GM21515 (cell line): ENCODE results near the gene TMED1.

Experiments used
- ATAC-seq: cut with Tn5 transposase; IDR thresholded peaks from one replicate; pipeline ENCODE4 v1.9.1; 2021; ENCODE audit not compliant: unreplicated experiment

TMED1 gene

GRCh38 chr19:10811391-10812111 is 24.5 kb downstream of the TMED1 start:
- ATAC-seq, result no peak

GRCh38 chr19:10809651-10810285 is 26.2 kb downstream of the TMED1 start:
- ATAC-seq, result no peak

- no peak for ATAC-seq
Observed at GRCh38 chr19:10808937-10809649, 26.9 kb downstream of the TMED1 start.

- ATAC-seq, result no peak
Observed at GRCh38 chr19:10805758-10806247, 30.2 kb downstream of the TMED1 start.

DNA sequence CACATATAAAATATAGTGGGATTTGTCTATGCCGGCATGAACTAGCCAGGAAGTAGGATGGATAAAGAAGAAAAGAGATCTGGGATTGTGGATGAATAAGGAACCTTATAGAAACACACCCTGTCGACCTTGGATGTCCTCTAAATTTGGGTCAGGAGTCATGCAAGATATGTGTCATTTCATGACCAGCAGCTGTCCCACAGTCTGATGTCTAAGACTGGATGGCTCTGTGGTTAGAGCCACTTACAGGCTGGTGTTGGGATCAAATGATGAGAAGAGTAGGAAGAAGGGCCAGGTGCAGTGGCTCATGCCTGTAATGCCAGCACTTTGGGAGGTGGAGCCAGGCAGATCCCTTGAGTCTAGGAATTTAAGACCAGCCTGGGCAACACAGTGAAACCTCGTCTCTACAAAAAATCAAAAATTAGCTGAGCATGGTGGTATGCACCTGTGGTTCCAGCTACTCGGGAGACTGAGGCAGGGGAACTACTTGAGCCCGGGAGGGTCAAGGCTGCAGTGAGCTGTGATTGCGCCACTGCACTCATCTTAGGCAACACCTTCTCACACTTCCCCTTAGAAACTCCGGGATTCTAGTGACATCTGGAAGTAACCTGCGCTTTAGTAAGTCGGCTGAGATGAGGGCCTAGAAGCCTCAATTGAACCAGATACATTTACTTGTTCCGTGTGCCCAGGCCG is 30.8 kb downstream of the TMED1 start:
- ATAC-seq, result no peak

DNA sequence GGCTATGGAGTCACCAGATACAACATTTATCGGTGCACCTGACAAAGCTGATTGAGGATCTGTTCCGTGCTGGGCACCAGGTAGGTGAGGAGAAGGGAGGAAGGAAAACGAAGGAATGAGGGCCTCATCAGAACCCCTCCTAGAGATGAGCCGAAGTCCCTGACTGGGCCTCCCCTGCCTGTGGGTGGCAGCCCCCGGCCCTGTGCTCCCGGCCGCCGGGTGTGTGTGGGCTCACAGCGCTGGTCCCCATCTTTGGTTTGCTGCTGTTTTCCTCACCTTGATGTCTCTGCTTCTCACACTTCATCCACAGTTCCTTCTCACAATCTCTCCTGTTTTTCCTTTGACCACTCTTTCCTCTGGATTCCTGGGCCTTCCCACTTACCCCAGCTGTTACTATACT is 32.8 kb downstream of the TMED1 start:
- ATAC-seq, result no peak

GRCh38 chr19:10802479-10802878 is 33.5 kb downstream of the TMED1 start:
- ATAC-seq, result no peak

DNA sequence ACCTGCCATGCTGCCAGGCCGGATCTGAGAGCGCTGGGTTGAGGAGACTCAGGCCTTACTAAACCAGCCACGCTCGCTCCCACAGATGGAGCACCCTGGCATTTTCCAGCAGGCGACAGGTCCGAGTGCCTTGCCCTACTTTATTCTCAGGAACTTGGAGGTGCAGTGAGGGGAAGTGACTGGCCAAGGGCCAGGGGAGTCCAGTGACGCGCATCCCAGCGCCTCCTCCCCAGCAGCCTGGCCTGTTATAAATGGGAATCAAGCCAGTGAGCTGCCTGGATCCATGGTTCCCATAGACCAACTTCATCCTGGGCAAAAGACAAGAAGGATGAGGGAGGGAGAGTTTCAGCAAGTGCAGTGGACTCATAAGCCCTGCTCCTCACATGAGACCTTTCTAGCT is 35.5 kb downstream of the TMED1 start:
- no peak for ATAC-seq

GRCh38 chr19:10797541-10798256 is 38.3 kb downstream of the TMED1 start:
- ATAC-seq, result no peak

DNA sequence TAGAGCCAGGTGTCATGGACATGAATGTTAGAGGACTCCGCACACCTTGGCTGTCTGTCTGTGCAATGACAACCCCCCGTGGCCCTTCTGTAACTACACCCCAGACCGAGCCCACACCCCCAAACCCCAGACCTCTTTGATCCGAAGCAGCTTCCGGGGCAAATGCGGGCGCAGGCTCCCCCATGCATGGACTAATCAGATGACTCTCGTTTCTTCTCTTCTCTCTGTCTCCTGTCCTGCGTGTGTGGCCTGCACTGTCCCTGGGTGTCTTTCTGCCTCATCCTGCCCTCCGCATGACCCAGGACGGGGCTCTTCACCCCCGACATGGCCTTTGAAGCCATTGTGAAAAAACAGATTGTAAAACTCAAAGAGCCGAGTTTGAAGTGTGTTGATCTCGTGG is 38.9 kb downstream of the TMED1 start:
- no peak for ATAC-seq

GRCh38 chr19:10796653-10797052 is 39.4 kb downstream of the TMED1 start:
- no peak for ATAC-seq

GRCh38 chr19:10789866-10790265 is 46.1 kb downstream of the TMED1 start:
- ATAC-seq, result no peak

- ATAC-seq, result no peak
Observed at GRCh38 chr19:10788146-10788545, 47.9 kb downstream of the TMED1 start.

DNA sequence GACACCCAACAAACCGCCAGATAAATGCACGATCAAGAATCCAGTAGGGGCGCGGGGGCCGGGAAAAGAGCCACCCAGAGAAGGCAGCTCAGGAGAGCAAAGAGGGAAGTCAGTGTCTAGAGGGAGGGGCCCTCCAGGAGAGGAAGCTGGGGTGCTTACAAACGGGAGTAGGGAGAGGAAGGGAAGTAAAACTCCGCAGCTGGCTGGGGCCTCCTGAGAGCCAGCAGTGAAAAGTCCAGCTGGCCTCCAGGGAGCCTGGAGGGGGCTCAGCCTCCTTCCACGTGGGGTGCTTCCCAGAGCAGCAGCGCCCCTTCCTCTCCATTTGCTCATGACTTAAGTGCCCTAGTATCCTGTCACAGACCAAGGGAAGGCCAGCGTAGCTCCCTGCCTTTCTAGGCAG is 51.8 kb downstream of the TMED1 start:
- ATAC-seq, result no peak

GRCh38 chr19:10782795-10783194 is 53.2 kb downstream of the TMED1 start:
- ATAC-seq, result no peak
